ENCODE data around the gene CCDC33. TPM values are rescaled to one million over a fixed set of nuclear protein-coding genes. Genes with fewer than 3 reads are reported as not detected.

The CCDC33 gene
- total RNA-seq, 1 experiment from 2014 or later, result not detected

- Histone ChIP-seq H3K36me3 (ENCODE audit: control insufficient read depth, insufficient read depth, low read length) (no peaks in the 10 kb centered on the region), H3K27me3 (replicated peaks; ENCODE audit: control insufficient read depth, insufficient read depth, low read length) (no peaks in the 10 kb centered on the region; the same call in 1 of the 2 replicates), H3K4me3 (ENCODE audit: low read depth, low read length) (no peak overlapping the region), H3K4me1 (no peaks in the 10 kb centered on the region), H3K9me3 (no peaks in the 10 kb centered on the region)
- Mint-ChIP-seq H3K27ac (ENCODE audit: unreplicated experiment) (no peak overlapping the region), H3K36me3 (ENCODE audit: insufficient read depth, unreplicated experiment) (no peaks in the 10 kb centered on the region), H3K27me3 (ENCODE audit: insufficient read depth, unreplicated experiment) (peaks cover 17% of the 10 kb centered on the region), H3K9me3 (ENCODE audit: unreplicated experiment) (no peaks in the 10 kb centered on the region), H3K4me3 (ENCODE audit: unreplicated experiment) (no peak overlapping the region), H3K4me1 (ENCODE audit: low read depth, unreplicated experiment) (no peaks in the 10 kb centered on the region)
- no peak for DNase-seq
- POLR2A ChIA-PET, result no interaction called here
- CTCF ChIA-PET, result no interaction called here
- TF ChIP-seq, protein P1, sequence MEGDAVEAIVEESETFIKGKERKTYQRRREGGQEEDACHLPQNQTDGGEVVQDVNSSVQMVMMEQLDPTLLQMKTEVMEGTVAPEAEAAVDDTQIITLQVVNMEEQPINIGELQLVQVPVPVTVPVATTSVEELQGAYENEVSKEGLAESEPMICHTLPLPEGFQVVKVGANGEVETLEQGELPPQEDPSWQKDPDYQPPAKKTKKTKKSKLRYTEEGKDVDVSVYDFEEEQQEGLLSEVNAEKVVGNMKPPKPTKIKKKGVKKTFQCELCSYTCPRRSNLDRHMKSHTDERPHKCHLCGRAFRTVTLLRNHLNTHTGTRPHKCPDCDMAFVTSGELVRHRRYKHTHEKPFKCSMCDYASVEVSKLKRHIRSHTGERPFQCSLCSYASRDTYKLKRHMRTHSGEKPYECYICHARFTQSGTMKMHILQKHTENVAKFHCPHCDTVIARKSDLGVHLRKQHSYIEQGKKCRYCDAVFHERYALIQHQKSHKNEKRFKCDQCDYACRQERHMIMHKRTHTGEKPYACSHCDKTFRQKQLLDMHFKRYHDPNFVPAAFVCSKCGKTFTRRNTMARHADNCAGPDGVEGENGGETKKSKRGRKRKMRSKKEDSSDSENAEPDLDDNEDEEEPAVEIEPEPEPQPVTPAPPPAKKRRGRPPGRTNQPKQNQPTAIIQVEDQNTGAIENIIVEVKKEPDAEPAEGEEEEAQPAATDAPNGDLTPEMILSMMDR (IDR thresholded peaks at IDR 0.05; ENCODE audit: insufficient read depth in 1 of 2, low read depth in 1 of 2, low read length in 1 of 2, severe bottlenecking in 1 of 2, unreplicated experiment in 1 of 2), result no peak
- intact Hi-C loops (cut with micrococcal nuclease; ENCODE audit: unreplicated experiment), result no loop called here
- BruUV-seq (replicated peaks), result no TSS peak
These were observed 34.9 kb downstream of the CCDC33 start for GRCh38 chr15:74270854-74271520.

DNA sequence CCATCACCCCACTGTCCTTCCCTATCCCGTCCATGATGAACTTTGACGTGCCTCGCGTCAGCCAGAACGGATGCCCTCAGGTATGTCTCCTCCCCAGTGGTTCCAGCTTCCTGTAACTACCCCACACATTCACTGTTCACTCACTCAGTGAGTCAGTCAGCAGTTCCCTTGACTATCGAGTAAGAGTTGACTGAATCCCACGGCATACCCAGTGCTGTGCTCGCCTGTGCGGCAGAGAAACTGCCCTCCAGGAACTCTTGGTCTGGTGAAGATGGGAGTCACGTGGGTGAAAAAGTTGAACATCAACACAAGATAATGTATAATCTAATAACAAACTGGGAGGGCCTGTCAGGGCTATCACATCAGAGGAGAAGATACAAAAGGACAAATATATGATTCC lies 36.7 kb downstream of the CCDC33 start:
- CTCF ChIA-PET, result no interaction called here
- H3K4me1 ChIP-seq, result no peaks in the 10 kb centered on the region
- Mint-ChIP-seq H3K4me1 (ENCODE audit: low read depth, unreplicated experiment) (no peaks in the 10 kb centered on the region), H3K27ac (ENCODE audit: unreplicated experiment) (no peak overlapping the region), H3K9me3 (ENCODE audit: unreplicated experiment) (no peaks in the 10 kb centered on the region), H3K4me3 (ENCODE audit: unreplicated experiment) (no peak overlapping the region), H3K36me3 (ENCODE audit: insufficient read depth, unreplicated experiment) (no peaks in the 10 kb centered on the region), H3K27me3 (ENCODE audit: insufficient read depth, unreplicated experiment) (peaks cover 21% of the 10 kb centered on the region)
- intact Hi-C loops (cut with micrococcal nuclease; ENCODE audit: unreplicated experiment), result no loop called here
- H3K9me3 ChIP-seq, result no peaks in the 10 kb centered on the region
- no peaks in the 10 kb centered on the region for H3K36me3 ChIP-seq (ENCODE audit: control insufficient read depth, insufficient read depth, low read length)
- POLR2A ChIA-PET, result no interaction called here
- no peak overlapping the region for H3K4me3 ChIP-seq (ENCODE audit: low read depth, low read length)
- TF ChIP-seq, protein P1 (IDR thresholded peaks at IDR 0.05; ENCODE audit: insufficient read depth in 1 of 2, low read depth in 1 of 2, low read length in 1 of 2, severe bottlenecking in 1 of 2, unreplicated experiment in 1 of 2), result no peak
- no peaks in the 10 kb centered on the region; the same call in 1 of the 2 replicates for H3K27me3 ChIP-seq (replicated peaks; ENCODE audit: control insufficient read depth, insufficient read depth, low read length)
- DNase-seq, result no peak
- BruUV-seq (replicated peaks), result no TSS peak

GRCh38 chr15:74274470-74275038 lies 38.4 kb downstream of the CCDC33 start:
- peaks cover 24% of the 10 kb centered on the region for H3K27me3 Mint-ChIP-seq (ENCODE audit: insufficient read depth, unreplicated experiment)

More at GRCh38 chr15:74274470-74275038, 38.4 kb downstream of the CCDC33 start:
- no TSS peak for BruUV-seq (replicated peaks)
- no peaks in the 10 kb centered on the region for H3K36me3 Mint-ChIP-seq (ENCODE audit: insufficient read depth, unreplicated experiment)
- Histone ChIP-seq H3K4me1 (no peaks in the 10 kb centered on the region), H3K9me3 (no peaks in the 10 kb centered on the region), H3K27me3 (replicated peaks; ENCODE audit: control insufficient read depth, insufficient read depth, low read length) (no peaks in the 10 kb centered on the region; the same call in 1 of the 2 replicates), H3K36me3 (ENCODE audit: control insufficient read depth, insufficient read depth, low read length) (no peaks in the 10 kb centered on the region), H3K4me3 (ENCODE audit: low read depth, low read length) (no peak overlapping the region)
- POLR2A ChIA-PET, result no interaction called here
- H3K4me1 Mint-ChIP-seq (ENCODE audit: low read depth, unreplicated experiment), result no peaks in the 10 kb centered on the region
- TF ChIP-seq, protein P1 (IDR thresholded peaks at IDR 0.05; ENCODE audit: insufficient read depth in 1 of 2, low read depth in 1 of 2, low read length in 1 of 2, severe bottlenecking in 1 of 2, unreplicated experiment in 1 of 2), result no peak
- no peak for DNase-seq
- CTCF ChIA-PET, result interaction anchor here (0.8 kb wide), 1 partner anchor 33 kb away, joined by 3 read pairs; no protein-coding TSS in a partner anchor
- H3K27ac Mint-ChIP-seq (ENCODE audit: unreplicated experiment), result no peak overlapping the region
- H3K4me3 Mint-ChIP-seq (ENCODE audit: unreplicated experiment), result no peak overlapping the region
- intact Hi-C loops (cut with micrococcal nuclease; ENCODE audit: unreplicated experiment), result no loop called here
- H3K9me3 Mint-ChIP-seq (ENCODE audit: unreplicated experiment), result no peaks in the 10 kb centered on the region
